H54 (cell line): Measurements from ENCODE around the gene PDS5A.
"Not testable (repeated sequence)": the region's sequence is repeated elsewhere in the genome, so short reads cannot be mapped to it uniquely, and the experiment has no call there.

Source experiments
- DNase-seq: peaks from one replicate; pipeline ENCODE4 v3.0.0; 2011; ENCODE audit warnings: low spot score, mixed read lengths; ENCODE audit not compliant: insufficient read length
- FAIRE-seq: peaks from 3 replicates; lab custom pipeline; 2011; peaks lifted over from hg19 to GRCh38; lab: Jason Lieb, UNC
- POLR2A ChIP-seq: IDR thresholded peaks from 2 replicates; pipeline ENCODE4 v1.6.1; 2011; ENCODE audit warnings: low read depth, mild to moderate bottlenecking, low read length

PDS5A gene

GRCh38 chr4:39814403-39815185 lies 163.1 kb downstream of the PDS5A start:
- FAIRE-seq = no peak
- DNase-seq = no peak
- TF ChIP-seq POLR2A = no peak

GRCh38 chr4:39813761-39814160 lies 163.9 kb downstream of the PDS5A start:
- DNase-seq, FAIRE-seq: not testable (repeated sequence)

- FAIRE-seq, DNase-seq: not testable (repeated sequence)
These were observed 164.7 kb downstream of the PDS5A start for GRCh38 chr4:39813033-39813432.

- TF ChIP-seq POLR2A = no peak
- no peak for FAIRE-seq
These were observed 165.2 kb downstream of the PDS5A start for GRCh38 chr4:39812500-39812899.

GRCh38 chr4:39808231-39808749 lies 169.4 kb downstream of the PDS5A start:
- FAIRE-seq (no peak), DNase-seq (no peak)
- no peak for TF ChIP-seq POLR2A

More at GRCh38 chr4:39812500-39812899, 165.2 kb downstream of the PDS5A start:
- no peak for DNase-seq

- TF ChIP-seq POLR2A = no peak
- FAIRE-seq = no peak
- DNase-seq = no peak
These were observed 175.7 kb downstream of the PDS5A start for GRCh38 chr4:39802005-39802404.

GRCh38 chr4:39792976-39793375 lies 184.7 kb downstream of the PDS5A start:
- not testable (repeated sequence) for DNase-seq, FAIRE-seq

- DNase-seq = no peak
- no peak for FAIRE-seq
- TF ChIP-seq POLR2A = no peak
These were observed 185.2 kb downstream of the PDS5A start for GRCh38 chr4:39792529-39792928.

- DNase-seq = no peak
These were observed 185.6 kb downstream of the PDS5A start for GRCh38 chr4:39792128-39792527.

GRCh38 chr4:39786838-39787237 lies 190.9 kb downstream of the PDS5A start:
- no peak for TF ChIP-seq POLR2A
- DNase-seq (no peak), FAIRE-seq (no peak)

More at GRCh38 chr4:39792128-39792527, 185.6 kb downstream of the PDS5A start:
- TF ChIP-seq POLR2A = no peak
- FAIRE-seq = no peak

GRCh38 chr4:39785083-39785482 lies 192.6 kb downstream of the PDS5A start:
- FAIRE-seq (no peak), DNase-seq (no peak)
- TF ChIP-seq POLR2A = no peak

- not testable (repeated sequence) for DNase-seq, FAIRE-seq
These were observed 195.7 kb downstream of the PDS5A start for GRCh38 chr4:39781988-39782387.
